Spleen (tissue), 11 donors: Measurements from ENCODE around the gene USP7. TPM values are rescaled to one million over a fixed set of nuclear protein-coding genes. Genes with fewer than 3 reads are reported as not detected.
A peak's percentile ranks its signal among the peaks of the same experiment; 100 is the strongest.
"Not testable (repeated sequence)": the region's sequence is repeated elsewhere in the genome, so short reads cannot be mapped to it uniquely, and the experiment has no call there.

ENCODE experiments used
- DNase-seq: peaks from one replicate; pipeline ENCODE4 v3.0.0-alpha.2; 2020
- H3K27ac ChIP-seq, 8 donors: fragments of 200-600 bp; sonication (generic) in 7 of 8; 1 replicate in 4 of 8; 2 replicates in 4 of 8; pipeline versions ENCODE4 v1.5.0 to v1.8.0; 2016 to 2021; ENCODE audit warnings: inconsistent platforms in 4 of 8, mild to moderate bottlenecking in 4 of 8, moderate library complexity in 1 of 8
- H3K27me3 ChIP-seq, 7 donors: fragments of 200-600 bp; sonication (generic) in 6 of 7; replicated peaks in 1 of 7; 1 replicate in 4 of 7; 2 replicates in 3 of 7; pipeline versions ENCODE4 v1.5.0 to v1.8.0; 2016 to 2021; ENCODE audit warnings: inconsistent platforms in 3 of 7, mild to moderate bottlenecking in 1 of 7
- H3K36me3 ChIP-seq, 6 donors: fragments of 200-600 bp; sonication (generic) in 5 of 6; 1 replicate in 4 of 6; 2 replicates in 2 of 6; pipeline versions ENCODE4 v1.5.0 to v1.8.0; 2016 to 2021; ENCODE audit warnings: inconsistent platforms in 2 of 6
- H3K4me1 ChIP-seq, 6 donors: fragments of 200-600 bp; sonication (generic) in 5 of 6; 1 replicate in 3 of 6; 2 replicates in 3 of 6; pipeline versions ENCODE4 v1.5.0 to v1.8.0; 2016 to 2021; ENCODE audit warnings: inconsistent platforms in 3 of 6
- H3K4me3 ChIP-seq, 8 donors: fragments of 200-600 bp; sonication (generic) in 7 of 8; 1 replicate in 4 of 8; 2 replicates in 4 of 8; pipeline versions ENCODE4 v1.5.0 to v1.8.0; 2016 to 2021; ENCODE audit warnings: inconsistent platforms in 4 of 8, mild to moderate bottlenecking in 4 of 8, moderate library complexity in 2 of 8
- H3K9me3 ChIP-seq, 8 donors: fragments of 200-600 bp; sonication (generic) in 7 of 8; 1 replicate in 4 of 8; 2 replicates in 4 of 8; pipeline versions ENCODE4 v1.5.0 to v1.8.0; 2016 to 2021; ENCODE audit warnings: inconsistent platforms in 4 of 8
- CTCF ChIP-seq, 11 experiments: fragments of 200-600 bp in 7 of 11; fragments of 450-650 bp in 4 of 11; sonication (generic) in 4 of 11; IDR thresholded peaks in 8 of 11; conservative IDR thresholded peaks in 3 of 11; 1 replicate in 7 of 11; 2 replicates in 4 of 11; pipeline versions ENCODE4 v1.4.0 to v1.8.0; 2016 to 2021; ENCODE audit warnings: antibody characterized with exemption in 11 of 11, inconsistent platforms in 4 of 11, mild to moderate bottlenecking in 1 of 11
- POLR2A ChIP-seq, 3 donors: fragments of 450-650 bp; IDR thresholded peaks; one replicate each; pipeline ENCODE4 v1.5.1; 2017; ENCODE audit warnings: antibody characterized with exemption in 3 of 3, mild to moderate bottlenecking in 1 of 3
- POLR2AphosphoS5 ChIP-seq, 3 donors: sonication (generic); formaldehyde crosslinking; IDR thresholded peaks; one replicate each; pipeline ENCODE4 v1.5.1; 2017; ENCODE audit warnings: antibody characterized with exemption in 3 of 3
- WGBS, 5 donors: extraction: QIAGEN DNeasy Blood & Tissue Kit in 3 of 5; methylation state at CpG; one replicate each; pipeline versions ENCODE4 v1.1.5 to v1.1.7; 2013 to 2018; 5-methylcytosine and 5-hydroxymethylcytosine counted together
- intact Hi-C: fragments of 100-400 bp; cut with DNase I; formaldehyde crosslinking; loops from one replicate; pipeline ENCODE4 v1.15.0; 2023; ENCODE audit warnings: low total_unique reads
- polyA plus RNA-seq, 3 donors: library from polyadenylated mRNA; stranded (reverse); fragments of 200-250 nt; gene quantifications; one replicate each; pipeline ENCODE4 v1.2.1, GENCODE V29; 2013
- total RNA-seq, 7 donors: library from RNA; depleted of rRNA in 3 of 7; stranded (reverse); fragments of >200 nt in 3 of 7; fragmentation: NEBNext Ultra II Directional in 4 of 7; extraction: Animal tissue kit (Norgen Biotek cat#: 25700) in 4 of 7; gene quantifications; one replicate each; pipeline versions ENCODE4 v1.1.0 to v1.2.1, GENCODE V29; 2016 to 2021
- donor health status: healthy with polysubstance abuse.
- donor health status: DM: no; HTN: no; CAD: no; lungs with moderate emphysema.
- donor health status: DM: no; HTN: no; CAD: no.
- donor health status: Bipolar disorder and iron deficiency.
- donor health status: healthy.
- donor health status: DM: no; HTN: no; CAD: no.
- donor health status: DM: yes; HTN: yes; CAD: no.

The USP7 gene
- total and polyA plus RNA-seq, 10 donors = 26.1 to 145 (median 126) TPM

GRCh38 chr16:8882041-8882617, 81.6 kb downstream of the USP7 start, which contains the start of gene LITAFD:
LITAFD (plus strand) TSS chr16:8882351; CDS start chr16:8884356, 2,005 bp downstream.
- Histone ChIP-seq H3K9me3 (no peaks in the 10 kb centered on the region), H3K27ac (no peak within 1 kb of the TSS), H3K4me3 (no peak within 1 kb of the TSS), H3K36me3 (peaks cover 0 to under 1% (median 0%) of the 10 kb centered on the region in 6 donors), H3K4me1 (peaks cover 0 to 30% (median 15%) of the 10 kb centered on the region in 6 donors), H3K27me3 (peaks cover 0 to 39% (median 0%) of the 10 kb centered on the region in 7 donors)
- TF ChIP-seq CTCF (IDR thresholded peaks at IDR 0.05 in 8 of 11, conservative IDR thresholded peaks at IDR 0.05 in 3 of 11) (no peak), POLR2AphosphoS5 (IDR thresholded peaks at IDR 0.05) (no peak), POLR2A (IDR thresholded peaks at IDR 0.05) (no peak)
- intact Hi-C loops = loop anchor here (5.0 kb wide), 2 partner anchors 220 to 315 kb away; no protein-coding TSS in a partner anchor
- WGBS, 5 donors = 69 to 83% (median 74%) methylated on average over 10 of the region's 10 CpGs
- DNase-seq = no peak

GRCh38 chr16:8880839-8881510, 82.7 kb downstream of the USP7 start:
- intact Hi-C loops = loop anchor here (5.0 kb wide), 2 partner anchors 219 to 314 kb away; no protein-coding TSS in a partner anchor
- WGBS, 5 donors = 84 to 91% (median 88%) methylated on average over 8 of the region's 8 CpGs

GRCh38 chr16:8878523-8878911, 85.2 kb downstream of the USP7 start:
- Histone ChIP-seq H3K27me3 (peaks cover 0 to 17% (median 0%) of the 10 kb centered on the region in 7 donors), H3K36me3 (no peaks in the 10 kb centered on the region), H3K9me3 (no peaks in the 10 kb centered on the region), H3K4me3 (no peak overlapping the region), H3K27ac (no peak overlapping the region), H3K4me1 (peaks cover 0 to 16% (median 6%) of the 10 kb centered on the region in 6 donors)
- WGBS, 5 donors = 64 to 83% (median 68%) methylated on average over 6 of the region's 6 CpGs
- no peak for DNase-seq
- intact Hi-C loops = no loop called here
- TF ChIP-seq CTCF (IDR thresholded peaks at IDR 0.05 in 8 of 11, conservative IDR thresholded peaks at IDR 0.05 in 3 of 11) (no peak), POLR2AphosphoS5 (IDR thresholded peaks at IDR 0.05) (no peak), POLR2A (IDR thresholded peaks at IDR 0.05) (no peak)

More at GRCh38 chr16:8880839-8881510, 82.7 kb downstream of the USP7 start:
- Histone ChIP-seq H3K9me3 (no peaks in the 10 kb centered on the region), H3K27me3 (peaks cover 0 to 39% (median 0%) of the 10 kb centered on the region in 7 donors), H3K4me3 (no peak overlapping the region), H3K4me1 (peaks cover 0 to 23% (median 11%) of the 10 kb centered on the region in 6 donors), H3K27ac (no peak overlapping the region), H3K36me3 (no peaks in the 10 kb centered on the region)
- TF ChIP-seq POLR2AphosphoS5 (IDR thresholded peaks at IDR 0.05) (no peak), POLR2A (IDR thresholded peaks at IDR 0.05) (no peak)
- DNase-seq = peak; percentile 19

- no peak overlapping the region for H3K27ac ChIP-seq
Observed at GRCh38 chr16:8877894-8878522, 85.7 kb downstream of the USP7 start.

GRCh38 chr16:8875317-8875716, 88.4 kb downstream of the USP7 start:
- H3K36me3 ChIP-seq, intact Hi-C loops, H3K27me3 ChIP-seq, H3K27ac ChIP-seq, DNase-seq, H3K9me3 ChIP-seq, H3K4me3 ChIP-seq: not testable (repeated sequence)
- 73 to 85% (median 76%) methylated on average over 7 of the region's 7 CpGs for WGBS, 5 donors
- peaks cover 7 to 29% (median 15%) of the 10 kb centered on the region in 6 donors for H3K4me1 ChIP-seq

More at GRCh38 chr16:8877894-8878522, 85.7 kb downstream of the USP7 start:
- no peak for DNase-seq
- H3K4me1 ChIP-seq = peaks cover 0 to 16% (median 6%) of the 10 kb centered on the region in 6 donors
- TF ChIP-seq CTCF (IDR thresholded peaks at IDR 0.05 in 8 of 11, conservative IDR thresholded peaks at IDR 0.05 in 3 of 11) = no peak
- H3K4me3 ChIP-seq = no peak overlapping the region
- H3K27me3 ChIP-seq = peaks cover 0 to 12% (median 0%) of the 10 kb centered on the region in 7 donors
- intact Hi-C loops = no loop called here
- no peaks in the 10 kb centered on the region for H3K36me3 ChIP-seq
- 62 to 76% (median 69%) methylated on average over 8 of the region's 8 CpGs for WGBS, 5 donors
- no peaks in the 10 kb centered on the region for H3K9me3 ChIP-seq
